Measurements from ENCODE around the gene ROR1. TPM values are rescaled to one million over a fixed set of nuclear protein-coding genes. Genes with fewer than 3 reads are reported as not detected.

ROR1 gene
- total and polyA plus RNA-seq, 2 of the 4 experiments (the other 2 are of a cell fraction) = 4.4 to 10.0 TPM

GRCh38 chr1:64176659-64177058 lies 402.8 kb downstream of the ROR1 start:
- H4K20me1 ChIP-seq (ENCODE audit: insufficient read depth, low read length) = no peaks in the 10 kb centered on the region
- H3K4me2 ChIP-seq (ENCODE audit: low read depth, low read length) = no peak overlapping the region
- 0 out of 2 replicates have a peak overlapping the region, but pooled peaks have one; percentile 13 for H4K91ac ChIP-seq (ENCODE audit: insufficient read depth, low read depth, low read length)
- dilution Hi-C loops (cut with HindIII; ENCODE audit: low sequenced_read_pairs, unreplicated experiment) = no loop called here
- H4K8ac ChIP-seq (ENCODE audit: low read depth in 2 of 2, low read length in 2 of 2) = no peak overlapping the region
- H2BK120ac ChIP-seq (ENCODE audit: low read depth, low read length) = no peak overlapping the region
- no peak overlapping the region for H3K14ac ChIP-seq (replicated peaks; ENCODE audit: low read depth, low read length)
- no peak overlapping the region for H2AK9ac ChIP-seq (replicated peaks; ENCODE audit: low read depth, low read length, poor library complexity)
- no CpG with 5 or more reads among the region's 3 CpGs for WGBS, 2 experiments (ENCODE audit: extremely low coverage in 2 of 2, insufficient read length in 1 of 2)
- intact Hi-C loops (cut with micrococcal nuclease) = no loop called here
- no peak overlapping the region for H3K9ac ChIP-seq (ENCODE audit: low read depth, low read length)
- peaks cover under 1% of the 10 kb centered on the region; the same call in 1 of the 2 replicates for H3K9me1 ChIP-seq (ENCODE audit: insufficient read depth, low read length)
- H3K18ac ChIP-seq (ENCODE audit: low read depth, low read length) = no peak overlapping the region
- no peak for TF ChIP-seq MAZ (IDR thresholded peaks at IDR 0.05; ENCODE audit: borderline replicate concordance, low read depth, low read length)
- TF ChIP-seq NFE2L2 (IDR thresholded peaks at IDR 0.05; ENCODE audit: low read depth, low read length) = no peak
- no peak for TF ChIP-seq RCOR1 (IDR thresholded peaks at IDR 0.05; ENCODE audit: insufficient replicate concordance, low read length)
- TF ChIP-seq SMC3 (IDR thresholded peaks at IDR 0.05; ENCODE audit: low read depth, low read length) = no peak
- no peak for TF ChIP-seq MAFK (IDR thresholded peaks at IDR 0.05; ENCODE audit: low read depth, low read length)
- TF ChIP-seq USF2 (IDR thresholded peaks at IDR 0.05; ENCODE audit: low read depth, low read length) = no peak
- TF ChIP-seq BHLHE40 (IDR thresholded peaks at IDR 0.05; ENCODE audit: low read depth, low read length) = no peak
- TF ChIP-seq POLR2A (IDR thresholded peaks at IDR 0.05; ENCODE audit: low read depth, low read length) = no peak
- no peak for TF ChIP-seq RAD21 (IDR thresholded peaks at IDR 0.05; ENCODE audit: low read length)
- no peak for TF ChIP-seq CEBPB (IDR thresholded peaks at IDR 0.05; ENCODE audit: low read depth, low read length)
- no peak for TF ChIP-seq MXI1 (IDR thresholded peaks at IDR 0.05; ENCODE audit: borderline replicate concordance, low read depth, low read length)
- no peak overlapping the region for H2BK15ac ChIP-seq (ENCODE audit: low read depth, low read length)
- H3K27me3 ChIP-seq (ENCODE audit: control insufficient read depth, insufficient read depth, low read length) = no peaks in the 10 kb centered on the region
- no peak overlapping the region for H2AFZ ChIP-seq (replicated peaks; ENCODE audit: low read length, poor library complexity)
- no peaks in the 10 kb centered on the region for H3K9me3 ChIP-seq (ENCODE audit: control insufficient read depth, insufficient read depth, low read length)
- H3K36me3 ChIP-seq (ENCODE audit: control insufficient read depth, insufficient read depth, low read length) = peaks cover 11% of the 10 kb centered on the region
- no peak overlapping the region for H2BK20ac ChIP-seq (ENCODE audit: low read depth, low read length)
- H3K4me3 ChIP-seq (ENCODE audit: insufficient read depth, low read depth, low read length) = no peak overlapping the region
- in situ Hi-C loops (cut with MboI; ENCODE audit: low sequenced_read_pairs) = no loop called here
- H2BK5ac ChIP-seq (ENCODE audit: low read depth, low read length, poor library complexity, severe bottlenecking) = no peak overlapping the region
- H3K79me1 ChIP-seq (ENCODE audit: low read depth in 1 of 2, low read length in 2 of 2) = no peaks in the 10 kb centered on the region
- CTCF ChIA-PET = no interaction called here
- no peak for DNase-seq
- H3K4me1 ChIP-seq (ENCODE audit: control insufficient read depth, insufficient read depth, low read length) = peaks cover 9% of the 10 kb centered on the region
- H4K5ac ChIP-seq (ENCODE audit: low read depth, low read length) = no peak overlapping the region
- no TSS peak for BruUV-seq (replicated peaks)
- H3K4ac ChIP-seq (ENCODE audit: low read depth, low read length) = no peak overlapping the region; the same call in 1 of the 2 replicates
- no peak overlapping the region for H3K56ac ChIP-seq (ENCODE audit: extremely low read depth, insufficient read depth, low read length)
- POLR2A ChIA-PET (ENCODE audit: unreplicated experiment) = no interaction called here
- H2AK5ac ChIP-seq (ENCODE audit: low read depth, low read length) = no peak overlapping the region
- ATAC-seq (ENCODE audit: low read depth) = no peak
- H3K23ac ChIP-seq (ENCODE audit: low read depth, low read length) = no peak overlapping the region
- no peak overlapping the region for H3K27ac ChIP-seq (ENCODE audit: insufficient read depth, low read length)
